Neural cell (in vitro differentiated cells): Measurements from ENCODE around the gene GATA2. TPM values are rescaled to one million over a fixed set of nuclear protein-coding genes. Genes with fewer than 3 reads are reported as not detected.

ENCODE experiments used
- H2AFZ ChIP-seq: fragments of 200-600, 300-800 bp; sonication (generic), shearing (Covaris generic); 2 replicates; pipeline ENCODE4 v1.6.0; 2014; ENCODE audit warnings: low read depth, mild to moderate bottlenecking, antibody characterized with exemption, low read length, moderate library complexity
- H3F3A ChIP-seq: fragments of 200-600 bp; shearing (Covaris generic); 2 replicates; pipeline ENCODE4 v1.6.1; 2016; ENCODE audit warnings: mild to moderate bottlenecking, moderate library complexity, mixed read lengths, antibody characterized with exemption, low read length; ENCODE audit not compliant: insufficient read depth, poor library complexity, severe bottlenecking
- H3K27ac ChIP-seq: fragments of 200-600, 300-800 bp; sonication (generic), shearing (Covaris generic); 2 replicates; pipeline ENCODE4 v1.5.1; 2014; ENCODE audit warnings: mild to moderate bottlenecking, low read length, moderate library complexity
- H3K27me3 ChIP-seq: fragments of 300-800, 200-600 bp; sonication (generic), shearing (Covaris generic); 2 replicates; pipeline ENCODE4 v1.6.0; 2014; ENCODE audit warnings: mild to moderate bottlenecking, low read depth, low read length, moderate library complexity; ENCODE audit not compliant: insufficient read depth
- H3K36me3 ChIP-seq: fragments of 300-800, 200-600 bp; sonication (generic), shearing (Covaris generic); 2 replicates; pipeline ENCODE4 v1.5.1; 2014; ENCODE audit warnings: mild to moderate bottlenecking, antibody characterized with exemption, low read length, moderate library complexity; ENCODE audit not compliant: insufficient read depth
- H3K4me2 ChIP-seq: fragments of 300-800, 200-600 bp; sonication (generic), shearing (Covaris generic); 2 replicates; pipeline ENCODE4 v1.6.0; 2014; ENCODE audit warnings: mild to moderate bottlenecking, low read length
- H3K4me3 ChIP-seq: fragments of 300-800, 200-600 bp; sonication (generic), shearing (Covaris generic); 2 replicates; pipeline ENCODE4 v1.5.1; 2014; ENCODE audit warnings: mild to moderate bottlenecking, low read length, moderate library complexity
- H3K79me2 ChIP-seq: fragments of 200-600 bp; shearing (Covaris generic); replicated peaks from 2 replicates; pipeline ENCODE4 v1.6.0; 2014; ENCODE audit warnings: mild to moderate bottlenecking, low read length, moderate library complexity; ENCODE audit not compliant: insufficient read depth
- H3K9ac ChIP-seq: fragments of 300-800, 200-600 bp; sonication (generic), shearing (Covaris generic); 2 replicates; pipeline ENCODE4 v1.6.1; 2016; ENCODE audit warnings: mild to moderate bottlenecking, low read length, mixed read lengths
- H3K9me2 ChIP-seq: fragments of 200-600 bp; shearing (Covaris generic); 2 replicates; pipeline ENCODE4 v1.6.1; 2016; ENCODE audit warnings: mild to moderate bottlenecking, low read length, mixed read lengths; ENCODE audit not compliant: insufficient read depth
- H3K9me3 ChIP-seq: fragments of 200-600, 300-800 bp; sonication (generic), shearing (Covaris generic); 2 replicates; pipeline ENCODE4 v1.6.1; 2016; ENCODE audit warnings: mild to moderate bottlenecking, mixed run types, low read length, moderate library complexity, mixed read lengths
- H4K20me1 ChIP-seq: fragments of 200-600 bp; shearing (Covaris generic); 2 replicates; pipeline ENCODE4 v1.6.1; 2016; ENCODE audit warnings: mild to moderate bottlenecking, mixed run types; ENCODE audit not compliant: insufficient read depth
- CTCF ChIP-seq: fragments of 450-650 bp; IDR thresholded peaks from 2 replicates; pipeline ENCODE4 v1.5.1; 2014; ENCODE audit warnings: antibody characterized with exemption, mild to moderate bottlenecking, moderate library complexity; ENCODE audit not compliant: poor library complexity, severe bottlenecking
- EP300 ChIP-seq: fragments of 450-650 bp; conservative IDR thresholded peaks from 2 replicates; pipeline ENCODE4 v1.6.1; 2014; ENCODE audit warnings: antibody characterized with exemption, mild to moderate bottlenecking, moderate library complexity; ENCODE audit not compliant: poor library complexity, severe bottlenecking
- EZH2 ChIP-seq: fragments of 200-600, 300-800 bp; shearing (Covaris generic), sonication (generic); IDR thresholded peaks from 2 replicates; pipeline ENCODE4 v1.6.1; 2014; ENCODE audit warnings: antibody characterized with exemption, low read length, borderline replicate concordance, mild to moderate bottlenecking; ENCODE audit not compliant: insufficient read depth, poor library complexity, severe bottlenecking
- MXI1 ChIP-seq: fragments of 450-650 bp; conservative IDR thresholded peaks from 2 replicates; pipeline ENCODE4 v1.6.1; 2014; ENCODE audit warnings: antibody characterized with exemption, mild to moderate bottlenecking; ENCODE audit not compliant: poor library complexity, severe bottlenecking
- POLR2AphosphoS5 ChIP-seq: IDR thresholded peaks from 2 replicates; pipeline ENCODE4 v1.6.1; 2012
- RAD21 ChIP-seq: fragments of 450-650 bp; conservative IDR thresholded peaks from 2 replicates; pipeline ENCODE4 v1.6.1; 2014; ENCODE audit warnings: antibody characterized with exemption, mild to moderate bottlenecking, moderate library complexity
- REST ChIP-seq: IDR thresholded peaks from 2 replicates; pipeline ENCODE4 v1.6.1; 2012; ENCODE audit warnings: borderline replicate concordance
- SMC3 ChIP-seq: fragments of 450-650 bp; conservative IDR thresholded peaks from 2 replicates; pipeline ENCODE4 v1.6.1; 2014; ENCODE audit warnings: antibody characterized with exemption, mild to moderate bottlenecking, moderate library complexity; ENCODE audit not compliant: poor library complexity
- TAF1 ChIP-seq: IDR thresholded peaks from 2 replicates; pipeline ENCODE4 v1.6.1; 2012; ENCODE audit warnings: low read depth
- polyA plus RNA-seq: library from polyadenylated mRNA; depleted of rRNA; stranded (reverse); fragments of >200 nt; gene quantifications from 2 replicates; pipeline ENCODE4 v1.2.3, GENCODE V29; 2014

GATA2 gene
- polyA plus RNA-seq, 1 donor from 2014 or later: not detected

GRCh38 chr3:128442949-128443348 is 50.1 kb downstream of the GATA2 start:
- Histone ChIP-seq H3K79me2 (no peaks in the 10 kb centered on the region), H3K27me3 (no peaks in the 10 kb centered on the region), H3F3A (no peaks in the 10 kb centered on the region), H3K4me3 (no peak overlapping the region), H3K9me3 (no peaks in the 10 kb centered on the region), H3K4me2 (no peak overlapping the region), H3K9ac (no peak overlapping the region), H3K27ac (no peak overlapping the region), H2AFZ (no peak overlapping the region), H3K9me2 (no peaks in the 10 kb centered on the region), H3K36me3 (no peaks in the 10 kb centered on the region), H4K20me1 (no peaks in the 10 kb centered on the region)
- TF ChIP-seq POLR2AphosphoS5: no peak
- no peak for TF ChIP-seq RAD21
- no peak for TF ChIP-seq MXI1
- no peak for TF ChIP-seq EP300
- no peak for TF ChIP-seq EZH2
- TF ChIP-seq TAF1: no peak
- TF ChIP-seq REST: no peak
- no peak for TF ChIP-seq SMC3
- TF ChIP-seq CTCF: no peak

- no peak overlapping the region for H3K4me2 ChIP-seq
- H3K4me3 ChIP-seq: no peak overlapping the region
- no peak for TF ChIP-seq CTCF
- no peak for TF ChIP-seq RAD21
- no peak for TF ChIP-seq EZH2
- TF ChIP-seq EP300: no peak
- TF ChIP-seq POLR2AphosphoS5: no peak
- no peak for TF ChIP-seq MXI1
- TF ChIP-seq SMC3: no peak
- no peak for TF ChIP-seq TAF1
- TF ChIP-seq REST: no peak
- no peak overlapping the region for H3K9ac ChIP-seq
- H3K27ac ChIP-seq: no peak overlapping the region
- no peaks in the 10 kb centered on the region for H3K9me2 ChIP-seq
- H3K27me3 ChIP-seq: no peaks in the 10 kb centered on the region
- no peaks in the 10 kb centered on the region for H3K36me3 ChIP-seq
- no peaks in the 10 kb centered on the region for H3F3A ChIP-seq
- no peaks in the 10 kb centered on the region for H4K20me1 ChIP-seq
- no peaks in the 10 kb centered on the region for H3K79me2 ChIP-seq
- H3K9me3 ChIP-seq: no peaks in the 10 kb centered on the region
- no peak overlapping the region for H2AFZ ChIP-seq
These were observed 50.9 kb downstream of the GATA2 start for GRCh38 chr3:128442070-128442469.
